SK-N-SH (cell line): ENCODE measurements around the gene PHEX. TPM values are rescaled to one million over a fixed set of nuclear protein-coding genes. Genes with fewer than 3 reads are reported as not detected.

Source experiments
- CTCF ChIA-PET: fragments of 300-600, 350-600 bp; formaldehyde crosslinking; extraction: SDS; loops from one replicate; lab custom pipeline; 2021; lab: Yijun Ruan, JAX
- POLR2A ChIA-PET: fragments of 350-600 bp; sonication (Branson Sonifier 250); formaldehyde crosslinking; extraction: SDS; loops from one replicate; lab custom pipeline; 2020; ENCODE audit warnings: antibody characterized with exemption, inconsistent platforms; lab: Yijun Ruan, JAX
- DNase-seq: peaks from one replicate; pipeline ENCODE4 v3.0.0; 2012
- H2AFZ ChIP-seq: fragments of 200-600 bp; sonication (generic); 2 replicates; pipeline ENCODE4 v1.8.1; 2016; ENCODE audit warnings: antibody characterized with exemption, mild to moderate bottlenecking, low read depth
- H3F3A ChIP-seq: fragments of 200-600 bp; sonication (generic); replicated peaks from 2 replicates; pipeline ENCODE3; 2016; ENCODE audit warnings: antibody characterized with exemption, mild to moderate bottlenecking; ENCODE audit not compliant: insufficient read depth
- H3K27ac ChIP-seq, 2 experiments: fragments of 200-500 bp in 1 of 2; fragments of 200-600 bp in 1 of 2; sonication (Bioruptor generic) in 1 of 2; sonication (generic), shearing (Covaris generic) in 1 of 2; 2 replicates each; pipeline versions ENCODE4 v1.5.1 to v1.6.1; 2014 to 2016; ENCODE audit warnings: low read depth in 2 of 2, inconsistent platforms in 1 of 2, low read length in 1 of 2, mild to moderate bottlenecking in 1 of 2, mixed read lengths in 1 of 2
- H3K27me3 ChIP-seq: fragments of 200-600 bp; sonication (generic), shearing (Covaris generic); 2 replicates; pipeline ENCODE4 v1.6.1; 2016; ENCODE audit warnings: mixed run types; ENCODE audit not compliant: insufficient read depth
- H3K36me3 ChIP-seq, 2 experiments: fragments of 200-500 bp in 1 of 2; fragments of 200-600 bp in 1 of 2; sonication (Bioruptor generic) in 1 of 2; sonication (generic) in 1 of 2; replicated peaks in 1 of 2; 2 replicates each; pipeline versions ENCODE3 to v1.5.1; 2014 to 2016; ENCODE audit warnings: low read length in 1 of 2, mild to moderate bottlenecking in 1 of 2; ENCODE audit not compliant: insufficient read depth in 2 of 2, control insufficient read depth in 1 of 2
- H3K4me1 ChIP-seq, 2 experiments: fragments of 200-500 bp in 1 of 2; fragments of 200-600 bp in 1 of 2; sonication (Bioruptor generic) in 1 of 2; sonication (generic), shearing (Covaris generic) in 1 of 2; 2 replicates each; pipeline versions ENCODE4 v1.5.1 to v1.6.1; 2014 to 2016; ENCODE audit warnings: low read depth in 1 of 2, low read length in 1 of 2, mixed run types in 1 of 2; ENCODE audit not compliant: insufficient read depth in 2 of 2, control insufficient read depth in 1 of 2
- H3K4me2 ChIP-seq: fragments of 200-600 bp; sonication (generic), shearing (Covaris generic); 2 replicates; pipeline ENCODE4 v1.6.1; 2017; ENCODE audit warnings: mixed run types
- H3K4me3 ChIP-seq, 2 experiments: fragments of 200-500 bp in 1 of 2; fragments of 200-600 bp in 1 of 2; sonication (Bioruptor generic) in 1 of 2; sonication (generic), shearing (Covaris generic) in 1 of 2; 2 replicates each; pipeline versions ENCODE4 v1.5.1 to v1.8.1; 2014 to 2016; ENCODE audit warnings: low read depth in 2 of 2, inconsistent platforms in 1 of 2, low read length in 1 of 2, mild to moderate bottlenecking in 1 of 2, mixed read lengths in 1 of 2, moderate library complexity in 1 of 2
- H3K79me2 ChIP-seq: fragments of 200-600 bp; sonication (generic); 2 replicates; pipeline ENCODE4 v1.8.1; 2017; ENCODE audit warnings: mild to moderate bottlenecking; ENCODE audit not compliant: insufficient read depth
- H3K9ac ChIP-seq: fragments of 200-600 bp; sonication (generic); 2 replicates; pipeline ENCODE4 v1.6.1; 2017; ENCODE audit warnings: mixed run types
- H3K9me2 ChIP-seq: fragments of 200-600 bp; sonication (generic); 2 replicates; pipeline ENCODE4 v1.6.1; 2017; ENCODE audit warnings: mixed run types
- H3K9me3 ChIP-seq: fragments of 200-600 bp; sonication (generic); 2 replicates; pipeline ENCODE4 v1.6.1; 2017; ENCODE audit warnings: mixed run types, mild to moderate bottlenecking, moderate library complexity
- H4K20me1 ChIP-seq: fragments of 200-600 bp; sonication (generic); 2 replicates; pipeline ENCODE4 v1.6.1; 2017; ENCODE audit warnings: mild to moderate bottlenecking, mixed run types; ENCODE audit not compliant: insufficient read depth
- CHD2 ChIP-seq: fragments of 150-350 bp; IDR thresholded peaks from 2 replicates; pipeline ENCODE4 v1.6.1; 2018; ENCODE audit warnings: low read length; ENCODE audit not compliant: partially characterized antibody
- ELF1 ChIP-seq: IDR thresholded peaks from 2 replicates; pipeline ENCODE4 v1.4.0; 2012
- EP300 ChIP-seq, 2 experiments: IDR thresholded peaks; 2 replicates each; pipeline versions ENCODE4 v1.4.0 to v1.6.1; 2012; ENCODE audit warnings: borderline replicate concordance in 1 of 2, low read depth in 1 of 2, low read length in 1 of 2
- EZH2phosphoT487 ChIP-seq: fragments of 200-600 bp; sonication (generic); IDR thresholded peaks from 2 replicates; pipeline ENCODE4 v1.6.1; 2017; ENCODE audit warnings: low read depth, mixed run types, mild to moderate bottlenecking, antibody characterized with exemption, moderate library complexity, borderline replicate concordance
- FOXM1 ChIP-seq: IDR thresholded peaks from 2 replicates; pipeline ENCODE4 v1.4.0; 2012; ENCODE audit warnings: low read depth, mild to moderate bottlenecking
- GABPA ChIP-seq: IDR thresholded peaks from 2 replicates; pipeline ENCODE4 v1.4.0; 2012; ENCODE audit warnings: low read depth, mild to moderate bottlenecking
- MXI1 ChIP-seq: IDR thresholded peaks from 2 replicates; pipeline ENCODE4 v1.6.1; 2012; ENCODE audit warnings: mild to moderate bottlenecking, low read depth, low read length, improper control_type of control experiment
- NFIC ChIP-seq: IDR thresholded peaks from 2 replicates; pipeline ENCODE4 v1.4.0; 2012; ENCODE audit warnings: borderline replicate concordance
- RXRA ChIP-seq: IDR thresholded peaks from 2 replicates; pipeline ENCODE4 v1.4.0; 2012; ENCODE audit warnings: low read depth, mild to moderate bottlenecking, borderline replicate concordance
- TAF1 ChIP-seq: IDR thresholded peaks from 2 replicates; pipeline ENCODE4 v1.6.1; 2012; ENCODE audit warnings: low read depth, mild to moderate bottlenecking, low read length, moderate library complexity, borderline replicate concordance
- WGBS: methylation state at CpG from one replicate; pipeline ENCODE4 v1.1.6; 2017; ENCODE audit warnings: low lambda C conversion rate; 5-methylcytosine and 5-hydroxymethylcytosine counted together
- polyA plus RNA-seq, 3 experiments: library from polyadenylated mRNA; depleted of rRNA; stranded (reverse); fragments of >200 nt; gene quantifications; 2 replicates each; pipeline ENCODE4 v1.2.3, GENCODE V29; 2012
- TF ChIP-seq, protein P1 (sequence below): IDR thresholded peaks from 2 replicates; pipeline ENCODE4 v1.6.1; 2012; ENCODE audit warnings: mild to moderate bottlenecking, low read depth, low read length, moderate library complexity
- TF ChIP-seq, protein P2 (sequence below): IDR thresholded peaks from 2 replicates; pipeline ENCODE4 v1.4.0; 2012; ENCODE audit warnings: low read depth
- TF ChIP-seq, protein P3 (sequence below): fragments of 150-350 bp; IDR thresholded peaks from 2 replicates; pipeline ENCODE4 v1.6.1; 2017; ENCODE audit warnings: antibody characterized with exemption, low read length, low read depth, borderline replicate concordance
- TF ChIP-seq, protein P4 (sequence below): fragments of 200-600 bp; sonication (generic); IDR thresholded peaks from 2 replicates; pipeline ENCODE4 v1.6.1; 2017; ENCODE audit warnings: antibody characterized with exemption, mild to moderate bottlenecking, moderate library complexity

Gene PHEX
- polyA plus RNA-seq, 1 of the 3 experiments (the other 2 are of a cell fraction), result 0.35 TPM

DNA sequence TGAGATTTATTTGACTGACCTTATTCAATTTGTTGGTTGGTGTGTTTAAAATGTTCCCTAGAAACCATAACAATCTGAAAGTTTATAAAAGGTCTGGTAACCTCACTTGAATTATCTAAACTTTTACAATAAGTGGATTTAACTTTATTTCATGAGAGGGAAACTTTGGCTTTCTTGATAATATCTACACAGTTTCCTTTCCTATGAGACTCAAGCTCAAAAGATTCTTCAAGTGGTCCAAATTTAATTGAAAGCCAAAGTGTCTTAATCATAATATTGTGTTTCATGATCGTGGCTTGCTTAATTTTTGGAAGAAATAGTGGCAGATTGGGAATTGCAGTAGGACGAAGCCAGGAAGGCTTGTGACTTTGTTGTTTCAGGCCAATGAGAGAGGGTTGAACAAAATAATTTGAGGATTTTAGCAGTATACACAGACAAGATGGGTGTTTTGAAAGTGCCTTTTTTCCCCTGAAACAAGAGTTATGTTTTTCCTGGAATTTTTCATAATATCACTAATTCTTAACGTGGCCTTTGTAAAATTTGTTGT lies 55.0 kb downstream of the PHEX start:
- Histone ChIP-seq H3K9ac (no peak overlapping the region), H3K27ac (no peak overlapping the region), H3K27me3 (no peaks in the 10 kb centered on the region), H3F3A (no peaks in the 10 kb centered on the region), H3K36me3 (no peaks in the 10 kb centered on the region), H3K9me2 (no peaks in the 10 kb centered on the region), H3K79me2 (no peaks in the 10 kb centered on the region), H3K4me1 (no peaks in the 10 kb centered on the region), H3K9me3 (no peaks in the 10 kb centered on the region), H3K4me3 (no peak overlapping the region), H4K20me1 (no peaks in the 10 kb centered on the region), H3K4me2 (no peak overlapping the region), H2AFZ (peak overlapping the region; percentile 6; the same call in 1 of the 2 replicates)
- CTCF ChIA-PET, result no interaction called here
- TF ChIP-seq MXI1, result no peak
- TF ChIP-seq NFIC, result no peak
- TF ChIP-seq, protein P1, sequence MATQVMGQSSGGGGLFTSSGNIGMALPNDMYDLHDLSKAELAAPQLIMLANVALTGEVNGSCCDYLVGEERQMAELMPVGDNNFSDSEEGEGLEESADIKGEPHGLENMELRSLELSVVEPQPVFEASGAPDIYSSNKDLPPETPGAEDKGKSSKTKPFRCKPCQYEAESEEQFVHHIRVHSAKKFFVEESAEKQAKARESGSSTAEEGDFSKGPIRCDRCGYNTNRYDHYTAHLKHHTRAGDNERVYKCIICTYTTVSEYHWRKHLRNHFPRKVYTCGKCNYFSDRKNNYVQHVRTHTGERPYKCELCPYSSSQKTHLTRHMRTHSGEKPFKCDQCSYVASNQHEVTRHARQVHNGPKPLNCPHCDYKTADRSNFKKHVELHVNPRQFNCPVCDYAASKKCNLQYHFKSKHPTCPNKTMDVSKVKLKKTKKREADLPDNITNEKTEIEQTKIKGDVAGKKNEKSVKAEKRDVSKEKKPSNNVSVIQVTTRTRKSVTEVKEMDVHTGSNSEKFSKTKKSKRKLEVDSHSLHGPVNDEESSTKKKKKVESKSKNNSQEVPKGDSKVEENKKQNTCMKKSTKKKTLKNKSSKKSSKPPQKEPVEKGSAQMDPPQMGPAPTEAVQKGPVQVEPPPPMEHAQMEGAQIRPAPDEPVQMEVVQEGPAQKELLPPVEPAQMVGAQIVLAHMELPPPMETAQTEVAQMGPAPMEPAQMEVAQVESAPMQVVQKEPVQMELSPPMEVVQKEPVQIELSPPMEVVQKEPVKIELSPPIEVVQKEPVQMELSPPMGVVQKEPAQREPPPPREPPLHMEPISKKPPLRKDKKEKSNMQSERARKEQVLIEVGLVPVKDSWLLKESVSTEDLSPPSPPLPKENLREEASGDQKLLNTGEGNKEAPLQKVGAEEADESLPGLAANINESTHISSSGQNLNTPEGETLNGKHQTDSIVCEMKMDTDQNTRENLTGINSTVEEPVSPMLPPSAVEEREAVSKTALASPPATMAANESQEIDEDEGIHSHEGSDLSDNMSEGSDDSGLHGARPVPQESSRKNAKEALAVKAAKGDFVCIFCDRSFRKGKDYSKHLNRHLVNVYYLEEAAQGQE, result no peak
- no peak for TF ChIP-seq RXRA
- no peak for TF ChIP-seq EZH2phosphoT487
- TF ChIP-seq GABPA, result no peak
- TF ChIP-seq ELF1, result no peak
- TF ChIP-seq EP300 (IDR thresholded peaks at IDR 0.05; ENCODE audit: borderline replicate concordance in 1 of 2, low read depth in 1 of 2, low read length in 1 of 2), result no peak
- no peak for TF ChIP-seq CHD2
- TF ChIP-seq, protein P2, sequence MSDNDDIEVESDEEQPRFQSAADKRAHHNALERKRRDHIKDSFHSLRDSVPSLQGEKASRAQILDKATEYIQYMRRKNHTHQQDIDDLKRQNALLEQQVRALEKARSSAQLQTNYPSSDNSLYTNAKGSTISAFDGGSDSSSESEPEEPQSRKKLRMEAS, result no peak
- TF ChIP-seq TAF1, result no peak
- TF ChIP-seq, protein P3, sequence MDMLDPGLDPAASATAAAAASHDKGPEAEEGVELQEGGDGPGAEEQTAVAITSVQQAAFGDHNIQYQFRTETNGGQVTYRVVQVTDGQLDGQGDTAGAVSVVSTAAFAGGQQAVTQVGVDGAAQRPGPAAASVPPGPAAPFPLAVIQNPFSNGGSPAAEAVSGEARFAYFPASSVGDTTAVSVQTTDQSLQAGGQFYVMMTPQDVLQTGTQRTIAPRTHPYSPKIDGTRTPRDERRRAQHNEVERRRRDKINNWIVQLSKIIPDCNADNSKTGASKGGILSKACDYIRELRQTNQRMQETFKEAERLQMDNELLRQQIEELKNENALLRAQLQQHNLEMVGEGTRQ, result no peak
- POLR2A ChIA-PET, result no interaction called here
- 37% methylated on average over 3 of the region's 3 CpGs for WGBS
- DNase-seq, result no peak

DNA sequence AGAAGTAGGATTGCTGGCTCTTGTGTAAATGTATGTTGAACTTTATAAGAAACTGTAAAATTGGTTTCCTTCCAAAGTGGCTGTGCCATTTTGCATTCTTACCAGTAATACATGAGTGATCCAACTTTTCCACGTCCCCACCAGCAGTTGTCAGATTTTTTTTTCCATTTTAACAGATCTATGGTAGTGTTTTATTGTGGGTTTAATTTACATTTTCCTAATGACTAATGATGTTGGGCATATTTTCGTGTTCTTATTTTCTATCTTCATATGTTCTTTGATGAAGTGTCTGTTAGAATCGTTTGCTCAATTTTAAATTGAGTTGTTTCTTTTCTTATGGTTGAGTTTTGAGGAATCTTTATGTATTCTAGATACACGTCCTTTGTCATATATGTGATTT lies 56.2 kb downstream of the PHEX start:
- Histone ChIP-seq H3K79me2 (no peaks in the 10 kb centered on the region), H3K27ac (no peak overlapping the region), H3K4me1 (no peaks in the 10 kb centered on the region), H3K9me3 (no peaks in the 10 kb centered on the region), H3K4me3 (no peak overlapping the region), H3K27me3 (no peaks in the 10 kb centered on the region), H3K36me3 (no peaks in the 10 kb centered on the region), H3K4me2 (no peak overlapping the region), H3F3A (no peaks in the 10 kb centered on the region), H3K9me2 (no peaks in the 10 kb centered on the region), H2AFZ (no peak overlapping the region), H3K9ac (no peak overlapping the region), H4K20me1 (no peaks in the 10 kb centered on the region)
- WGBS, result 52% methylated on average over 4 of the region's 4 CpGs
- CTCF ChIA-PET, result no interaction called here
- no peak for DNase-seq
- no peak for TF ChIP-seq FOXM1
- TF ChIP-seq, protein P4, sequence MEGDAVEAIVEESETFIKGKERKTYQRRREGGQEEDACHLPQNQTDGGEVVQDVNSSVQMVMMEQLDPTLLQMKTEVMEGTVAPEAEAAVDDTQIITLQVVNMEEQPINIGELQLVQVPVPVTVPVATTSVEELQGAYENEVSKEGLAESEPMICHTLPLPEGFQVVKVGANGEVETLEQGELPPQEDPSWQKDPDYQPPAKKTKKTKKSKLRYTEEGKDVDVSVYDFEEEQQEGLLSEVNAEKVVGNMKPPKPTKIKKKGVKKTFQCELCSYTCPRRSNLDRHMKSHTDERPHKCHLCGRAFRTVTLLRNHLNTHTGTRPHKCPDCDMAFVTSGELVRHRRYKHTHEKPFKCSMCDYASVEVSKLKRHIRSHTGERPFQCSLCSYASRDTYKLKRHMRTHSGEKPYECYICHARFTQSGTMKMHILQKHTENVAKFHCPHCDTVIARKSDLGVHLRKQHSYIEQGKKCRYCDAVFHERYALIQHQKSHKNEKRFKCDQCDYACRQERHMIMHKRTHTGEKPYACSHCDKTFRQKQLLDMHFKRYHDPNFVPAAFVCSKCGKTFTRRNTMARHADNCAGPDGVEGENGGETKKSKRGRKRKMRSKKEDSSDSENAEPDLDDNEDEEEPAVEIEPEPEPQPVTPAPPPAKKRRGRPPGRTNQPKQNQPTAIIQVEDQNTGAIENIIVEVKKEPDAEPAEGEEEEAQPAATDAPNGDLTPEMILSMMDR, result no peak
- TF ChIP-seq NFIC, result no peak
- POLR2A ChIA-PET, result no interaction called here
